K562 (cell line): ENCODE data around the gene PLA2G2C. TPM values are rescaled to one million over a fixed set of nuclear protein-coding genes. Genes with fewer than 3 reads are reported as not detected.
A peak's percentile ranks its signal among the peaks of the same experiment; 100 is the strongest.

Experiments
- ATAC-seq: fragments of 200-7000 bp; cut with Tn5 transposase; 3 replicates; pipeline ENCODE4 v1.9.1; 2020; ENCODE audit warnings: moderate library complexity
- Bru-seq: library from RNA; stranded (reverse); fragments of 400-500 nt; gene quantifications from one replicate; lab custom pipeline; 2021; lab: Mats Ljungman, UMichigan
- BruChase-seq, 2 experiments: library from RNA; stranded (reverse); fragments of 400-500 nt; gene quantifications; one replicate each; lab custom pipeline; 2021; lab: Mats Ljungman, UMichigan
- BruUV-seq: library from RNA; stranded (reverse); fragments of 400-500 nt; replicated peaks from 2 replicates; lab custom pipeline; 2021; lab: Mats Ljungman, UMichigan
- CTCF ChIA-PET: fragments of 300-600 bp; formaldehyde crosslinking; extraction: SDS; loops from one replicate; lab custom pipeline; 2021; ENCODE audit warnings: low intra/inter-chr PET ratio; lab: Yijun Ruan, JAX
- POLR2A ChIA-PET: fragments of 300-600, 350-650 bp; sonication (Branson Sonifier 250); formaldehyde crosslinking; extraction: SDS; loops from one replicate; lab custom pipeline; 2021; ENCODE audit warnings: antibody characterized with exemption, inconsistent platforms; lab: Yijun Ruan, JAX
- DNase-seq, 4 experiments: peaks; one replicate each; pipeline versions ENCODE4 v3.0.0 to v3.0.0-alpha.2; 2011 to 2018; ENCODE audit warnings: low spot score in 3 of 4, mixed read lengths in 3 of 4; ENCODE audit errors: extremely low read depth in 1 of 4
- FAIRE-seq: peaks from 2 replicates; lab custom pipeline; 2011; peaks lifted over from hg19 to GRCh38; lab: Jason Lieb, UNC
- H2AFZ ChIP-seq: 2 replicates; pipeline ENCODE4 v1.6.0; 2011; ENCODE audit warnings: low read depth, low read length, control low read depth, inconsistent platforms
- H3K27ac ChIP-seq: fragments of 200-600 bp; 3 replicates; pipeline ENCODE4 v1.8.0; 2011; ENCODE audit warnings: low read depth, mild to moderate bottlenecking, control low read depth, inconsistent platforms, low read length, moderate library complexity, mixed read lengths; ENCODE audit errors: extremely low read depth
- H3K27me3 ChIP-seq, 2 experiments: fragments of 300-600 bp in 1 of 2; 2 replicates in 1 of 2; 3 replicates in 1 of 2; pipeline versions ENCODE4 v1.6.0 to v1.8.0; 2011; ENCODE audit warnings: inconsistent platforms in 2 of 2, low read length in 2 of 2, mild to moderate bottlenecking in 1 of 2, mixed read lengths in 1 of 2, moderate library complexity in 1 of 2; ENCODE audit not compliant: control insufficient read depth in 2 of 2, insufficient read depth in 2 of 2
- H3K36me3 ChIP-seq: fragments of 300-600 bp; 3 replicates; pipeline ENCODE4 v1.8.0; 2011; ENCODE audit warnings: mild to moderate bottlenecking, low read length, inconsistent platforms; ENCODE audit not compliant: control insufficient read depth, insufficient read depth
- H3K4me1 ChIP-seq, 2 experiments: fragments of 200-600 bp in 1 of 2; replicated peaks in 1 of 2; 2 replicates in 1 of 2; 3 replicates in 1 of 2; pipeline versions ENCODE4 v1.5.1 to v1.8.0; 2011; ENCODE audit warnings: inconsistent platforms in 2 of 2, low read length in 2 of 2, mild to moderate bottlenecking in 1 of 2, mixed read lengths in 1 of 2, moderate library complexity in 1 of 2; ENCODE audit not compliant: control insufficient read depth in 2 of 2, insufficient read depth in 2 of 2
- H3K4me2 ChIP-seq: 2 replicates; pipeline ENCODE4 v1.6.1; 2011; ENCODE audit warnings: low read length, control low read depth, inconsistent platforms, mixed read lengths; ENCODE audit not compliant: insufficient read depth
- H3K4me3 ChIP-seq: fragments of 200-600 bp; sonication (generic), shearing (Covaris generic); 2 replicates; pipeline ENCODE4 v1.5.1; 2016; ENCODE audit warnings: control low read depth, inconsistent platforms
- H3K79me2 ChIP-seq: fragments of 200-600 bp; 3 replicates; pipeline ENCODE4 v1.8.0; 2011; ENCODE audit warnings: low read length, inconsistent platforms; ENCODE audit not compliant: control insufficient read depth, insufficient read depth
- H3K9ac ChIP-seq, 2 experiments: 2 replicates each; pipeline versions ENCODE4 v1.6.0 to v1.6.1; 2011; ENCODE audit warnings: low read depth in 2 of 2, low read length in 2 of 2, control low read depth in 1 of 2, inconsistent platforms in 1 of 2, mild to moderate bottlenecking in 1 of 2, mixed read lengths in 1 of 2; ENCODE audit not compliant: insufficient read depth in 1 of 2
- H3K9me1 ChIP-seq: one replicate; pipeline ENCODE4 v1.6.0; 2011; ENCODE audit warnings: inconsistent platforms, mild to moderate bottlenecking, low read length, moderate library complexity; ENCODE audit not compliant: control insufficient read depth, insufficient read depth
- H3K9me3 ChIP-seq: replicated peaks from 2 replicates; pipeline ENCODE4 v1.5.1; 2011; ENCODE audit warnings: low read depth, low read length, inconsistent platforms; ENCODE audit not compliant: control insufficient read depth, insufficient read depth
- H4K20me1 ChIP-seq: replicated peaks from 2 replicates; pipeline ENCODE4 v1.6.1; 2011; ENCODE audit warnings: low read length, inconsistent platforms, mixed read lengths; ENCODE audit not compliant: control insufficient read depth, insufficient read depth
- HDAC1 ChIP-seq, 2 experiments: fragments of 450-650 bp; IDR thresholded peaks; 2 replicates each; pipeline ENCODE4 v1.6.1; 2016 to 2017; ENCODE audit warnings: inconsistent platforms in 1 of 2, mild to moderate bottlenecking in 1 of 2, moderate library complexity in 1 of 2
- HDAC2 ChIP-seq: fragments of 450-650 bp; IDR thresholded peaks from 2 replicates; pipeline ENCODE4 v1.6.1; 2016; ENCODE audit warnings: mild to moderate bottlenecking
- HOXB6 ChIP-seq: fragments of 250-450 bp; sonication (Bioruptor Pico); IDR thresholded peaks from 2 replicates; pipeline ENCODE4 v1.5.1; 2022; ENCODE audit warnings: mild to moderate bottlenecking, borderline replicate concordance
- NR2C1 ChIP-seq, 2 experiments: fragments of 450-650 bp; IDR thresholded peaks; 2 replicates each; pipeline ENCODE4 v1.6.1; 2017; ENCODE audit warnings: mild to moderate bottlenecking in 2 of 2, antibody characterized with exemption in 1 of 2, inconsistent platforms in 1 of 2, missing compliant biosample characterization in 1 of 2, missing genetic modification characterization in 1 of 2
- NR2F6 ChIP-seq: fragments of 450-650 bp; formaldehyde crosslinking; IDR thresholded peaks from 2 replicates; pipeline ENCODE4 v1.4.0; 2020; ENCODE audit warnings: mild to moderate bottlenecking
- TBP ChIP-seq: optimal IDR thresholded peaks from 2 replicates; pipeline ENCODE3; 2011; ENCODE audit warnings: low read depth, low read length, improper control_type of control experiment
- ZBTB11 ChIP-seq, 3 experiments: fragments of 200-800 bp in 1 of 3; fragments of 250-450 bp in 1 of 3; fragments of 450-650 bp in 1 of 3; sonication (Bioruptor Pico) in 1 of 3; sonication (Bioruptor generic) in 1 of 3; formaldehyde crosslinking in 1 of 3; IDR thresholded peaks; 2 replicates each; pipeline versions ENCODE4 v1.6.1 to v1.8.0; 2016 to 2022; ENCODE audit warnings: mild to moderate bottlenecking in 2 of 3, missing genetic modification characterization in 2 of 3, missing compliant biosample characterization in 1 of 3, moderate library complexity in 1 of 3
- ZNF354B ChIP-seq: fragments of 250-450 bp; sonication (Bioruptor Pico); IDR thresholded peaks from 2 replicates; pipeline ENCODE4 v1.4.0; 2020
- WGBS: fragments of 100-300 bp; shearing (Covaris generic); methylation state at CpG from one replicate; pipeline ENCODE4 v1.1.6; 2016; ENCODE audit warnings: low coverage, mixed read lengths; ENCODE audit not compliant: insufficient coverage; ENCODE audit errors: missing lambda C conversion rate; 5-methylcytosine and 5-hydroxymethylcytosine counted together
- in situ Hi-C: fragments of 300-500 bp; cut with MboI; formaldehyde crosslinking; loops from 4 replicates; pipeline ENCODE4 v1.15.0; 2018; ENCODE audit warnings: inconsistent platforms, mixed read lengths
- intact Hi-C: fragments of 100-400 bp; cut with micrococcal nuclease; formaldehyde crosslinking; loops from 2 replicates; pipeline ENCODE4 v1.14.2; 2022
- long read RNA-seq, 3 experiments: library from polyadenylated mRNA in 2 of 3; library from RNA in 1 of 3; unstranded in 2 of 3; stranded (forward) in 1 of 3; transcript quantifications; one replicate each; pipeline ENCODE4 v2.0.0, GENCODE V29; 2019 to 2022
- polyA minus RNA-seq, 3 experiments: library from RNA; depleted of rRNA, polyadenylated mRNA; stranded (reverse); fragments of >200 nt; gene quantifications; 2 replicates each; pipeline ENCODE4 v1.2.3, GENCODE V29; 2011
- polyA plus RNA-seq, 8 experiments: library from polyadenylated mRNA; depleted of rRNA in 4 of 8; stranded (reverse) in 5 of 8; unstranded in 3 of 8; fragments of >200 nt; fragmentation: Nextera tagmentation in 2 of 8; fragmentation: Illumina TruSeq in 1 of 8; extraction: Ambion mirVana in 2 of 8; extraction: Trizol in 1 of 8; gene quantifications; 2 replicates each; pipeline versions ENCODE4 v1.2.1 to v1.2.3, GENCODE V29; 2011 to 2014; ENCODE audit warnings: inconsistent platforms in 1 of 8, missing spikeins in 1 of 8
- total RNA-seq, 7 experiments: library from RNA; depleted of rRNA in 6 of 7; stranded (reverse); fragments of >200 nt in 6 of 7; fragmentation: Illumina TruSeq in 2 of 7; extraction: Trizol in 2 of 7; gene quantifications; 2 replicates each; pipeline versions ENCODE4 v1.2.1 to v1.2.3, GENCODE V29; 2011 to 2021; ENCODE audit warnings: low replicate concordance in 1 of 7
- TF ChIP-seq, protein P1 (sequence below), 2 experiments: fragments of 200-800 bp in 1 of 2; sonication (Bioruptor generic) in 1 of 2; sonication (generic) in 1 of 2; formaldehyde crosslinking in 1 of 2; IDR thresholded peaks in 1 of 2; conservative IDR thresholded peaks in 1 of 2; 2 replicates each; pipeline versions ENCODE4 v1.5.0 to v1.6.1; 2016 to 2020; ENCODE audit warnings: missing compliant biosample characterization in 1 of 2, missing genetic modification characterization in 1 of 2, missing genetic modification reagents in 1 of 2

Gene PLA2G2C
- total RNA-seq (2011; cell fraction: chromatin; rRNA removed; ENCODE audit: low replicate concordance): 0.70 and 0.72 TPM in 2 replicates
- total RNA-seq (2011; cell fraction: nucleolus; rRNA removed): 0.50 and 0.53 TPM in 2 replicates
- total RNA-seq (2011; cell fraction: nucleoplasm; rRNA removed): 0.95 and 1.5 TPM in 2 replicates
- total RNA-seq (2014; rRNA removed) (0.08 and 0.18 TPM in 2 replicates), total RNA-seq (2014; rRNA removed; fragmentation: Illumina TruSeq; extraction: Trizol) (0.06 and 0.15 TPM in 2 replicates), total RNA-seq (2015; rRNA removed; fragmentation: Illumina TruSeq; extraction: Trizol) (0.14 and 0.19 TPM in 2 replicates), total RNA-seq (2021) (0.13 and 0.29 TPM in 2 replicates), polyA plus RNA-seq (2011; rRNA removed) (0.15 and 0.26 TPM in 2 replicates), polyA plus RNA-seq (2014; fragmentation: Illumina TruSeq; extraction: Trizol) (0.14 and 0.49 TPM in 2 replicates), polyA plus RNA-seq (2014; fragmentation: Nextera tagmentation; extraction: Ambion mirVana) (under 1 TPM; 0.21 to 0.48 TPM), polyA plus RNA-seq (2014; rRNA removed) (0.21 and 0.32 TPM in 2 replicates), polyA minus RNA-seq (2011; rRNA and poly(A)+ RNA removed) (0.27 and 0.32 TPM in 2 replicates), Bru-seq, nascent RNA (percentile 41 among the genes with signal in this experiment), BruChase-seq, experiment 1, labeled RNA remaining after a 2-hour chase (percentile 21 among the genes with signal in this experiment), BruChase-seq, experiment 2, labeled RNA remaining after a 6-hour chase (percentile 19 among the genes with signal in this experiment)
- polyA plus RNA-seq (2011; cell fraction: cytosol; rRNA removed): 0.12 and 0.98 TPM in 2 replicates
- 0.18 and 0.41 TPM in 2 replicates for polyA plus RNA-seq (2011; cell fraction: nucleus; rRNA removed)
- 0.35 and 1.8 TPM in 2 replicates for polyA plus RNA-seq (2012)
- polyA minus RNA-seq (2011; cell fraction: cytosol; rRNA and poly(A)+ RNA removed): not detected in 2 replicates
- polyA minus RNA-seq (2011; cell fraction: nucleus; rRNA and poly(A)+ RNA removed): 0.11 and 0.13 TPM in 2 replicates
- long read RNA-seq, experiment 1: 0 reads
- long read RNA-seq, experiment 2: 0 reads
- long read RNA-seq, experiment 3: 0 reads

- H3K4me1 ChIP-seq: peaks cover 69 to 72% of the 10 kb centered on the region in 2 experiments
- ATAC-seq (peak; percentile 84), FAIRE-seq (peak; percentile 78), DNase-seq (peak; percentile 94 to 97 (median 96))
- peaks cover 43% of the 10 kb centered on the region for H3K79me2 ChIP-seq
- BruUV-seq: TSS peak; percentile 52
- H3K9me3 ChIP-seq: no peaks in the 10 kb centered on the region
- no peaks in the 10 kb centered on the region for H3K27me3 ChIP-seq
- 2% methylated on average over 47 of the region's 52 CpGs for WGBS
- H4K20me1 ChIP-seq: no peaks in the 10 kb centered on the region
- ChIA-PET CTCF (no interaction called here), POLR2A (interaction anchor here (1.0 kb wide), 1 partner anchor 10 kb away, joined by 3 read pairs; no protein-coding TSS in a partner anchor)
- peaks cover 13% of the 10 kb centered on the region; the same call in 2 of the 3 replicates for H3K36me3 ChIP-seq
- H3K4me3 ChIP-seq: peak within 1 kb of the TSS; percentile 74
- intact Hi-C loops (loop anchor here (1.0 to 2.0 kb wide), 2 partner anchors 9 to 21 kb away; no protein-coding TSS in a partner anchor), in situ Hi-C loops (no loop called here)
- H3K9ac ChIP-seq: peak within 1 kb of the TSS; percentile 89 to 97
- H3K27ac ChIP-seq: peak within 1 kb of the TSS; percentile 95
- peak within 1 kb of the TSS; percentile 95 for H2AFZ ChIP-seq
- no peaks in the 10 kb centered on the region for H3K9me1 ChIP-seq
- H3K4me2 ChIP-seq: peak within 1 kb of the TSS; percentile 87
- peak; percentile 59 for TF ChIP-seq NR2C1 (IDR thresholded peaks at IDR 0.05)
- no peak for TF ChIP-seq NR2C1 (tag; IDR thresholded peaks at IDR 0.05)
- peak; percentile 31; the same call in 1 of the 2 replicates for TF ChIP-seq HDAC2
- TF ChIP-seq, protein P1, sequence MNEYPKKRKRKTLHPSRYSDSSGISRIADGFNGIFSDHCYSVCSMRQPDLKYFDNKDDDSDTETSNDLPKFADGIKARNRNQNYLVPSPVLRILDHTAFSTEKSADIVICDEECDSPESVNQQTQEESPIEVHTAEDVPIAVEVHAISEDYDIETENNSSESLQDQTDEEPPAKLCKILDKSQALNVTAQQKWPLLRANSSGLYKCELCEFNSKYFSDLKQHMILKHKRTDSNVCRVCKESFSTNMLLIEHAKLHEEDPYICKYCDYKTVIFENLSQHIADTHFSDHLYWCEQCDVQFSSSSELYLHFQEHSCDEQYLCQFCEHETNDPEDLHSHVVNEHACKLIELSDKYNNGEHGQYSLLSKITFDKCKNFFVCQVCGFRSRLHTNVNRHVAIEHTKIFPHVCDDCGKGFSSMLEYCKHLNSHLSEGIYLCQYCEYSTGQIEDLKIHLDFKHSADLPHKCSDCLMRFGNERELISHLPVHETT (CRISPR knock-in tag; conservative IDR thresholded peaks at IDR 0.05 in 1 of 2, IDR thresholded peaks at IDR 0.05 in 1 of 2): peak in 1 of 2 experiments; percentile 13; a peak in 1 of 4 replicates
- peak; percentile 66 to 95; a peak in 3 of 4 replicates for TF ChIP-seq HDAC1 (IDR thresholded peaks at IDR 0.05)
- no peak for TF ChIP-seq NR2F6 (CRISPR knock-in tag)
- no peak for TF ChIP-seq HOXB6
- peak in 1 of 3 experiments; percentile 67; a peak in 2 of 6 replicates for TF ChIP-seq ZBTB11 (CRISPR knock-in tag; IDR thresholded peaks at IDR 0.05)
- no peak for TF ChIP-seq ZNF354B
- peak; percentile 23 for TF ChIP-seq TBP
These were observed at the start of gene PLA2G2C, which contains the start of gene UBXN10 for GRCh38 chr1:20185834-20186782. Gene PLA2G2C (minus strand): TSS chr1:20186518. CDS start chr1:20177363, 9,155 bp downstream. Gene UBXN10 (plus strand): TSS chr1:20186096. CDS start chr1:20190562, 4,466 bp downstream.
